Erythroblast (primary cell): Measurements from ENCODE around the gene C1GALT1.

Experiments used
- GATA1 ChIP-seq: IDR thresholded peaks from 2 replicates; pipeline ENCODE4 v1.6.1; 2011; ENCODE audit warnings: low read depth, mild to moderate bottlenecking, control low read depth, low read length, moderate library complexity
- POLR2A ChIP-seq: IDR thresholded peaks from 2 replicates; pipeline ENCODE4 v1.6.1; 2011; ENCODE audit warnings: mild to moderate bottlenecking, low read length

- TF ChIP-seq POLR2A (no peak), GATA1 (no peak)
These were observed 55.6 kb downstream of the C1GALT1 start for GRCh38 chr7:7237978-7238267.
